HG02981 (cell line): ENCODE results near the gene GNAL.
"Not testable (repeated sequence)": the region's sequence is repeated elsewhere in the genome, so short reads cannot be mapped to it uniquely, and the experiment has no call there.

Source experiments
- ATAC-seq: cut with Tn5 transposase; IDR thresholded peaks from one replicate; pipeline ENCODE4 v1.9.1; 2021; ENCODE audit warnings: mild to moderate bottlenecking, moderate library complexity; ENCODE audit not compliant: unreplicated experiment

The GNAL gene

GRCh38 chr18:11901826-11902438, 212.9 kb downstream of the GNAL start:
- ATAC-seq = no peak

- no peak for ATAC-seq
Observed at GRCh38 chr18:11902522-11903292, 213.6 kb downstream of the GNAL start.

DNA sequence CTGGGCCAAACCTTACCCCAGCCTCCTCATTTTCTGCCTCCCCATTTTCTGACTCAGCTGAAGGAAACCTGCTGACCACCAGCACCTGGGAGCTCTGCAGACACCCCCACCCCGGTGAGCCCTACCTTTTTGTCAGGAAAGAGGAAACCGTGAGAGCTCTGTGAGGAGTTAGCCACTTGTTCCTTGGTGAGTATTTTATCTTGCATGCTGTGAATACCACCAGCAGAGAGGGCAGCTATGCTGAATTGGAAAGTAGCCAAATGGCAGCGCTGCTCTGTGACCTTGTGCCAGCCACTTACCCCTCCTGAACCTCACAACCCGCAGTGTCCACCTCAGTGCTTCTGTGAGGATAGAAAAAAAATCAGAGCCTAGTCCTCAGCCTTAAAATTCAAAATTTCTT, 216.5 kb downstream of the GNAL start:
- no peak for ATAC-seq

DNA sequence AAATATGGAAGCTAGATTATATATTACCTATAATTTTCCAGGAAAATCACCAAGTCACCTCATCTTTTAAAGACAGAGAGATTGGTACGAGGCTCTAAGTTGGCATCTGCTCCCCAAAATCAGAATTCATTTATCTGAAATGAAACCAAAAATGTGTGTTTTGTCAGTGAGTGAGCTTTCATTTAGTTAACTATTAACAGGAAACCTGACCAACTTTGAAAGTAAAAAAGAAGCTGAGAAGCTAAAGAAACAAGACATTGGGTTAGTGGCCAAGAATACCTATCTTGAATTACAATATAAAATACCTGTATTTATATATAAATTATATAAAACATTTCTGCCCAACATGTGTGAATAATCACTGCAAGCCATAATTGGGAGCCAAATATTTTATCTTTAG, 217.1 kb downstream of the GNAL start:
- no peak for ATAC-seq

DNA sequence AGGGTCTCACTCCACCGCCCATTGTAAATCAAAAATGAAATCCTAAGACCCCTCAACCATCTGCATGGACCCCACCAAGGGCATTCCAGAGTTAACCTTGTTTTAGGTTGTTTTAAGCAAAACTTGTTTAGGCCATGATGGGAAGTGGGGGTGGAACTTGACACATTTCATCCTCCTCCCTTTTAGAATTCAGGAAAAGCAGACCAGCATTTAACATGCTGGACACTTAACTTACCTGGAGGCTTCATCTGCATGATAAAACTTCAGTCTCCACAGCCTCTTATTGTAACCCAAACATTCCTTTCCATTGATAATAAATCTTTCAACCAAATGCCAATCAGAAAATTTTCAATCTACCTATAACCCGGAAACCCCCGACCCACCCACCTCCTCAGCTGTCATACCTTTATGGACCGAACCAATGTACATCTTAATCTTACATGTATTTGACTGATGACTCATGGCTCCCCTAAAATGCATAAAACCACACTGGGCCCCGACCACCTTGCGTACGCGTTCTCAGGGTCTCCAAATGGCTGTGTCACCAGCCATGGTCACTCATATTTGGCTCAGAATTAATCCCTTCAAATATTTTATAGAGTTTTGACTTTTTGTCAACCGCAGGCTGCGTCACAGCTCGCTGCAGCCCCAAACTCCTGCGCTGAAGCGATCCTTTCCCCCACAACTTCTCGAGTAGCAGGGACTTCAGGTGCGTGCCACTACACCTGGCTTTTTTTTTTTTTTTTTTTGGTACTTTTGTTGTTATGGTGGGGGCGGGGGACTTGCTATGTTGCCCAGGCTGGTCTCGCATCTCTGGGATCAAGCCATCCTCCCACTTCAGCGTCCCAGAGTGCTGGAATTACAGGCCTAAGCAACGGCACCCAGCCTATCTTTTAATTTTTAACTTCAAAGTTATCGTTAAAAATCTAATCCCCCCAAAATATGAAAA, 218.1 kb downstream of the GNAL start:
- ATAC-seq = no peak

GRCh38 chr18:11908182-11909060, 219.4 kb downstream of the GNAL start, which contains the start of gene MPPE1:
Gene MPPE1, minus strand, starts transcription at chr18:11908317. Its CDS starts 11,053 bp downstream, at chr18:11897264.
- ATAC-seq = peak; percentile 67

DNA sequence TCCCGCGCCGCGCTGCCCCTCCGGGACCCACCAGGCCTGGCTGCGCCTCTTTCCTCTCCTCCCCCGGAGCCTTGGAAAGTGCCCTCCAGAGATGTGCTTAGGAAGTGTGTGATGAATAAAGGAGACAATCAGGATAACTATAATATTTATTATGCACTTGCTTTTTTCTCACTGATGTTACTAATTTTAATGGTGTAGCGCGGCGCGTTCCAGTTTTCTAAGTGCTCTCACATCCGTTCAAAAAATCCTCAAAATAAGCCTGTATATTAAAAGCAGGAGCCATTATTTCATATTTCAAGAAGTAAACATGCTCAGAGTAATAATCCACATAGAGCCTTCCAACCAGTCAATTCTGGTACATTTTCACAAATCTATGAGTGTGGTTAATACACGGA, 220.0 kb downstream of the GNAL start:
- peak; percentile 31 for ATAC-seq

GRCh38 chr18:11909591-11910026, 220.5 kb downstream of the GNAL start:
- no peak for ATAC-seq

- ATAC-seq = not testable (repeated sequence)
Observed at GRCh38 chr18:11916880-11917279, 227.8 kb downstream of the GNAL start.

DNA sequence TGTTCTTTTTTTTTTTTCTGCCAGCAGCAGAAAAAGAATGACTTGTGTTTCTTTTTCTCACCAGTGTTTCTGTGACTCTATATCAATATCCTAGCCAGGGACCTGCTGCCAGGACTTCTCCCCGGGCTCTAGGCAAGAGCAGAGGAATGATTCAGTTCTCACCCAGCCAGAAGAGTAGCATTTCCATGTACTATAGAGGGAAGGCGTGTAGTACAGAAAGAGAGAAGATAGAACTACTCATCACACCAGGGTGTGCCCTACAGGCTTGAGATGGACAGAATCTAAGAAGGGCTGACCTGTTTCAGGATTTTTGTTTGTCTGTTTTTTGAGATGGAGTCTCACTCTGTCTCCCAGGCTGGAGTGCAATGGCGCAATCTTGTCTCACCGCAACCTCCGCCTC, 230.5 kb downstream of the GNAL start:
- not testable (repeated sequence) for ATAC-seq

GRCh38 chr18:11923450-11923849, 234.4 kb downstream of the GNAL start:
- no peak for ATAC-seq

GRCh38 chr18:11925800-11926481, 236.9 kb downstream of the GNAL start:
- no peak for ATAC-seq

- no peak for ATAC-seq
Observed at GRCh38 chr18:11927497-11927896, 238.4 kb downstream of the GNAL start.

DNA sequence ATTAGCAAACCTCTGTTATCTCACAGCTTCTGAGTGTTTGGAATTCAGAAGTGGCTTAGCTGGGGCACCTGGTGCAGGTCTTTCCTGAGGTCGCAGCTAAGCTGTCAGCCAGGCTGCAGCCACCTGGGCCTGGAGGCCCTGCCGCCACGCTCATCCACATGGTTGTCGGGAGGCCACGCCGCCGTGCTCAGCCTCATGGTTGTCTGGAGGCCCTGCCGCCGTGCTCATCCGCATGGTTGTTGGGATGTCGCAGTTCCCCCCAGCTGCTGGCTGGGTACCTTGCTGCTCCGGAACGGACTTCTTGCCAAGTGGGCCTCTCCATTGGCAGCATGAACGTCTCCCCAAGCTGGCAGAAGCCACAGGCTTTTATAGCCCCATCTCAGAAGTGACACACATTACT, 243.3 kb downstream of the GNAL start:
- no peak for ATAC-seq
